Ishikawa (cell line): ENCODE data around the gene TSR1.

Experiments used
- CREB1 ChIP-seq: IDR thresholded peaks from 2 replicates; pipeline ENCODE4 v1.6.1; 2012; ENCODE audit warnings: low read depth
- EGR1 ChIP-seq: IDR thresholded peaks from 2 replicates; pipeline ENCODE4 v1.6.1; 2012
- EP300 ChIP-seq: IDR thresholded peaks from 2 replicates; pipeline ENCODE4 v1.6.1; 2012; ENCODE audit warnings: borderline replicate concordance
- FOXM1 ChIP-seq: IDR thresholded peaks from 2 replicates; pipeline ENCODE4 v1.6.1; 2012; ENCODE audit warnings: low read depth, borderline replicate concordance
- RAD21 ChIP-seq: IDR thresholded peaks from 2 replicates; pipeline ENCODE4 v1.6.1; 2012; ENCODE audit warnings: low read depth
- TCF12 ChIP-seq: IDR thresholded peaks from 2 replicates; pipeline ENCODE4 v1.6.1; 2012; ENCODE audit warnings: low read depth
- TEAD4 ChIP-seq: IDR thresholded peaks from 2 replicates; pipeline ENCODE4 v1.6.1; 2012
- YY1 ChIP-seq: IDR thresholded peaks from 2 replicates; pipeline ENCODE4 v1.6.1; 2012; ENCODE audit warnings: low read depth
- ZBTB7A ChIP-seq: IDR thresholded peaks from 2 replicates; pipeline ENCODE4 v1.6.1; 2012; ENCODE audit warnings: low read depth
- TF ChIP-seq, protein P1 (sequence below): IDR thresholded peaks from 2 replicates; pipeline ENCODE4 v1.6.1; 2012
- TF ChIP-seq, protein P2 (sequence below): IDR thresholded peaks from 2 replicates; pipeline ENCODE4 v1.6.1; 2012; ENCODE audit warnings: low read depth, mild to moderate bottlenecking

DNA sequence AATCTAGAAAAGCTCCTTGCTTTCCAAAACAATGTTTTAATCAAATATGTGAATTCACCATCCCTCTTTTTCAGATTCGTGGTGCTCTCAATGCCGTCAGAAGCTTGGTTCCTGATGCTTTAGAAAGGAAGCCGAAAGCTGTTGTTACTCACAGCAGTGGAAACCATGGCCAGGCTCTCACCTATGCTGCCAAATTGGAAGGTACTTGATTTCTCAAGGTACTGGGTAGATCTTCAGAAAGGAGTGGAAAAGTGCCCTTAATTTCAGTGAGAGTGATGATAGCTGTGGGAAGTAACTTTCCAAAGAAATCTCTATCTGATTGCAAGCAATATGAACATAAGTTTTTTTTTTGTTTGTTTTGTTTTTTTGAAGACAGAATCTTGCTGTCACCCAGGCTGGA lies 18.5 kb downstream of the TSR1 start:
- TF ChIP-seq EGR1 = no peak
- TF ChIP-seq EP300 = no peak
- TF ChIP-seq, protein P1, sequence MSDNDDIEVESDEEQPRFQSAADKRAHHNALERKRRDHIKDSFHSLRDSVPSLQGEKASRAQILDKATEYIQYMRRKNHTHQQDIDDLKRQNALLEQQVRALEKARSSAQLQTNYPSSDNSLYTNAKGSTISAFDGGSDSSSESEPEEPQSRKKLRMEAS = no peak
- TF ChIP-seq, protein P2, sequence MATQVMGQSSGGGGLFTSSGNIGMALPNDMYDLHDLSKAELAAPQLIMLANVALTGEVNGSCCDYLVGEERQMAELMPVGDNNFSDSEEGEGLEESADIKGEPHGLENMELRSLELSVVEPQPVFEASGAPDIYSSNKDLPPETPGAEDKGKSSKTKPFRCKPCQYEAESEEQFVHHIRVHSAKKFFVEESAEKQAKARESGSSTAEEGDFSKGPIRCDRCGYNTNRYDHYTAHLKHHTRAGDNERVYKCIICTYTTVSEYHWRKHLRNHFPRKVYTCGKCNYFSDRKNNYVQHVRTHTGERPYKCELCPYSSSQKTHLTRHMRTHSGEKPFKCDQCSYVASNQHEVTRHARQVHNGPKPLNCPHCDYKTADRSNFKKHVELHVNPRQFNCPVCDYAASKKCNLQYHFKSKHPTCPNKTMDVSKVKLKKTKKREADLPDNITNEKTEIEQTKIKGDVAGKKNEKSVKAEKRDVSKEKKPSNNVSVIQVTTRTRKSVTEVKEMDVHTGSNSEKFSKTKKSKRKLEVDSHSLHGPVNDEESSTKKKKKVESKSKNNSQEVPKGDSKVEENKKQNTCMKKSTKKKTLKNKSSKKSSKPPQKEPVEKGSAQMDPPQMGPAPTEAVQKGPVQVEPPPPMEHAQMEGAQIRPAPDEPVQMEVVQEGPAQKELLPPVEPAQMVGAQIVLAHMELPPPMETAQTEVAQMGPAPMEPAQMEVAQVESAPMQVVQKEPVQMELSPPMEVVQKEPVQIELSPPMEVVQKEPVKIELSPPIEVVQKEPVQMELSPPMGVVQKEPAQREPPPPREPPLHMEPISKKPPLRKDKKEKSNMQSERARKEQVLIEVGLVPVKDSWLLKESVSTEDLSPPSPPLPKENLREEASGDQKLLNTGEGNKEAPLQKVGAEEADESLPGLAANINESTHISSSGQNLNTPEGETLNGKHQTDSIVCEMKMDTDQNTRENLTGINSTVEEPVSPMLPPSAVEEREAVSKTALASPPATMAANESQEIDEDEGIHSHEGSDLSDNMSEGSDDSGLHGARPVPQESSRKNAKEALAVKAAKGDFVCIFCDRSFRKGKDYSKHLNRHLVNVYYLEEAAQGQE = no peak
- TF ChIP-seq YY1 = no peak
- no peak for TF ChIP-seq ZBTB7A
- no peak for TF ChIP-seq RAD21
- TF ChIP-seq TEAD4 = no peak
- no peak for TF ChIP-seq CREB1
- TF ChIP-seq FOXM1 = no peak
- no peak for TF ChIP-seq TCF12
